ENCODE measurements around the gene LIME1. TPM values are rescaled to one million over a fixed set of nuclear protein-coding genes. Genes with fewer than 3 reads are reported as not detected.

Gene LIME1
- total and polyA plus RNA-seq, 2 of the 4 experiments (the other 2 are of a cell fraction) = 0.36 to 7.8 TPM

- no peak overlapping the region for H3K18ac ChIP-seq (ENCODE audit: low read depth, low read length)
- ChIA-PET CTCF (no interaction called here), POLR2A (ENCODE audit: unreplicated experiment) (interaction anchor here (0.6 kb wide), 1 partner anchor 63 kb away, joined by 3 read pairs; no protein-coding TSS in a partner anchor)
- peaks cover 11 to 43% of the 10 kb centered on the region in 2 experiments; a peak in 3 of 4 replicates for H3K79me1 ChIP-seq (ENCODE audit: low read depth in 1 of 2, low read length in 2 of 2)
- H2AFZ ChIP-seq (replicated peaks; ENCODE audit: low read length, poor library complexity) = no peak overlapping the region
- no peaks in the 10 kb centered on the region for H3K27me3 ChIP-seq (ENCODE audit: control insufficient read depth, insufficient read depth, low read length)
- in situ Hi-C loops (cut with MboI; ENCODE audit: low sequenced_read_pairs) = no loop called here
- H3K23ac ChIP-seq (ENCODE audit: low read depth, low read length) = no peak overlapping the region
- H4K20me1 ChIP-seq (ENCODE audit: insufficient read depth, low read length) = no peaks in the 10 kb centered on the region
- peak overlapping the region; percentile 7 for H2BK5ac ChIP-seq (ENCODE audit: low read depth, low read length, poor library complexity, severe bottlenecking)
- H2BK15ac ChIP-seq (ENCODE audit: low read depth, low read length) = no peak overlapping the region
- H4K8ac ChIP-seq (ENCODE audit: low read depth in 2 of 2, low read length in 2 of 2) = peak overlapping the region in 1 of 2 experiments; percentile 29; a peak in 1 of 4 replicates
- H2AK5ac ChIP-seq (ENCODE audit: low read depth, low read length) = no peak overlapping the region; the same call in 1 of the 2 replicates
- H3K4ac ChIP-seq (ENCODE audit: low read depth, low read length) = no peak overlapping the region
- no TSS peak for BruUV-seq (replicated peaks)
- H2AK9ac ChIP-seq (replicated peaks; ENCODE audit: low read depth, low read length, poor library complexity) = peak overlapping the region; percentile 77
- TF ChIP-seq USF2 (IDR thresholded peaks at IDR 0.05; ENCODE audit: low read depth, low read length) (peak; percentile 20; the same call in 1 of the 2 replicates), CEBPB (IDR thresholded peaks at IDR 0.05; ENCODE audit: low read depth, low read length) (no peak)
- no peak overlapping the region for H3K4me2 ChIP-seq (ENCODE audit: low read depth, low read length)
- ATAC-seq (ENCODE audit: low read depth) (no peak), DNase-seq (no peak)
- H4K91ac ChIP-seq (ENCODE audit: insufficient read depth, low read depth, low read length) = no peak overlapping the region
- no CpG with 5 or more reads among the region's 6 CpGs for WGBS, 2 experiments (ENCODE audit: extremely low coverage in 2 of 2, insufficient read length in 1 of 2)
- no peak overlapping the region for H3K27ac ChIP-seq (ENCODE audit: insufficient read depth, low read length)
- dilution Hi-C loops (cut with HindIII; ENCODE audit: low sequenced_read_pairs, unreplicated experiment) = no loop called here
- no peak overlapping the region for H3K56ac ChIP-seq (ENCODE audit: extremely low read depth, insufficient read depth, low read length)
- H3K9me3 ChIP-seq (ENCODE audit: control insufficient read depth, insufficient read depth, low read length) = no peaks in the 10 kb centered on the region
- H3K4me3 ChIP-seq (ENCODE audit: insufficient read depth, low read depth, low read length) = no peak overlapping the region
- intact Hi-C loops (cut with micrococcal nuclease) = no loop called here
- no peak overlapping the region for H3K14ac ChIP-seq (replicated peaks; ENCODE audit: low read depth, low read length)
- peaks cover 10% of the 10 kb centered on the region; the same call in 1 of the 2 replicates for H3K36me3 ChIP-seq (ENCODE audit: control insufficient read depth, insufficient read depth, low read length)
- no peak overlapping the region for H4K5ac ChIP-seq (ENCODE audit: low read depth, low read length)
- no peak overlapping the region for H3K9ac ChIP-seq (ENCODE audit: low read depth, low read length)
- no peaks in the 10 kb centered on the region for H3K9me1 ChIP-seq (ENCODE audit: insufficient read depth, low read length)
- no peak overlapping the region for H2BK120ac ChIP-seq (ENCODE audit: low read depth, low read length)
- H3K4me1 ChIP-seq (ENCODE audit: control insufficient read depth, insufficient read depth, low read length) = peaks cover 22% of the 10 kb centered on the region
- no peak overlapping the region for H2BK20ac ChIP-seq (ENCODE audit: low read depth, low read length)
These were observed 40.2 kb upstream of the LIME1 start for GRCh38 chr20:63696306-63696627.

Measured in IMR-90 (cell line).